ENCODE measurements around the gene SUCLG1.
A peak's percentile ranks its signal among the peaks of the same experiment; 100 is the strongest.
"Not testable (repeated sequence)": the region's sequence is repeated elsewhere in the genome, so short reads cannot be mapped to it uniquely, and the experiment has no call there.

The SUCLG1 gene

DNA sequence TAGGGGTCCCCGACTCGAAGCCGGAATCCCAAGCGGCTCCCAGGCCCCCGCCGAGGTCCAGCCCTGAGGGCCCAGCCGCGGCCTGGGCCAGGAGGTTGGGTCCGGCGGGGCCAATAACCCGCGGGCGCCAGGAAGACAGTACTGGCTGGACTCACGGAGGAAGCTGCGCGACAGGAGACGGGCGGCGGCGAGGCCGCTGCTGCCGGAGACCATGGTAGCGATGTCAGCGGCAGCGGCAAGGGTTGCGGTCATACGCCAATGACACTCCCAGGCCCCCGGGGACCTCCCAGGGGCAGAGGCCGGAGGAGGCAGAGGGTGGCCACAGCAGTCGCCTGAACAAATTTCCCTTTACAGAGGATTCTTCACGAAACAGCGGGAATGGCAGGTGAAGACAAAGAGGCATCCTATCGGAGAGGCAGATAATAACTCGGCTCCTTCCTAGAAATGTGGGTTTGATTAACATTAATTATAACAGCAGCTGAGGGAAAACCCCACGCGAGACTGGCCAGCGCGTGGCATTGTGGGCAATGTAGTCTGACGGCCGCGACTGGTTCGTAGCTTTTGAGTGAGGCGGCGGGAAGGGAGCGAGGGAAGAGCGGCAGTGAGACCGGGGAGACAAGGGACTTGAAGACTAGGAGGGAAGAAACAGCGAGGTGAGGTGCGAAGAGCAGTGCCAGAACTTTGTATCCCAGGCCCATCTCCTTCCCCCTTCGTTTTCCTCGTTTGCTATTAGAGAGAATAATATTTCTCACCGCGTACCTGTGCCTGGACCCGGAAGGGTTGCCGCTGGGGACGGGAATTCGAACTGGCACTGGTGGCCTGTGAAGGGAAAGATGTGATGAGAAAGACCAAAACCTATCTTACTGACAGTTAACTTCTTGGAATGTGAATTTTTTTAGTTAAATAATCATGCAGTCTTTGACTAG is at the start of gene SUCLG1:
SUCLG1 (minus strand) TSS at position 263 of the 926 bp plus-strand sequence; CDS start at position 252, 11 bp downstream.
- peak; percentile 62 for DNase-seq

DNA sequence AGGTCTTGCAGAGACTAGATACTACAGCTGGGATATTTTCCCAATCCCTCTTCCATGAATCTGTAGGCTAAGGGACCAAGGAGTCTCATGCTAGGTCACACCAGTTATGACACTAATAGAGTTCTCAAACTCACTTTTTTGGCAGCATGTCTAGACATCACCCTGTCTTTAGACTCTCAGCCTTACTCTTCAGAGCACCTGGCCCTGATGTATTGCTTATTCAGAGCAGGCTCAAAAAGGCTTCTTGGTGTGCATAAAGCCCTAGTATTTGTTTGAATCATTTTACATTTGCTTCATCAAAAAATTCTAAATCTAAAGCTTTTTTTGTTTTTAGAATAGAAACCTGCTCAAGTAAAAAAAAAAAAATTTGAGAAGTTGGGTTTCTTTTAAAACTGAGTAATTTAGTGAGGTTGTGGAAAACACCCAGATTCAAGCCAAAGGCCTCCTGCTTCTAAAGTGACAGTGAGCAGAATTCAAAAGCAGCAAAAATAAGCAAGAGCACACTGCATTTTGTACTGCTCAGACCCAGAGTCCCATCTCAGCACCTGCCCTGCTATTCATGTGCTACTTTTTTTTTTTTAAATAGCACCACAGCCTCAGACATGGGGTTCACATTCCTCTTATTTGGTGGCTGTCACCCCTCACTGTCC is 39.2 kb upstream of the SUCLG1 start:
- no peak for DNase-seq

DNA sequence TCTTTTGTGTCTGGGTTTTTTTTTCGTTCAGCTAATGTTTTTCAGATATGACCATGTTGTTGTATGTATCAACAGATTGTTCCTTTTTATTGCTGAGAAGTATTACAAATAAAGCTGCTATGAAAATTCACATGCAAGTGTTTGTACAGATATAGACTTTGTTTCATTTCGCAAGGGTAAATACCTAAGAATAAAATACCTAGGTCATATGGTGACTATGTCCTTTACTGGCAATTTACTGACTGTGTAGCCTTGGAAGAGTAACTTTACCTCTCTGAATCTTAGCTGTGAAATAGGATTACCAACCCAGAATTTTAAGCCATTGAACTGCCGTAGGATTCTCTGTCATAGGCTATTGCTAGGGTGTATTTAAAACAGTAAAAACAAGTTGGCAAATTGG is 38.2 kb upstream of the SUCLG1 start:
- no peak for DNase-seq

DNA sequence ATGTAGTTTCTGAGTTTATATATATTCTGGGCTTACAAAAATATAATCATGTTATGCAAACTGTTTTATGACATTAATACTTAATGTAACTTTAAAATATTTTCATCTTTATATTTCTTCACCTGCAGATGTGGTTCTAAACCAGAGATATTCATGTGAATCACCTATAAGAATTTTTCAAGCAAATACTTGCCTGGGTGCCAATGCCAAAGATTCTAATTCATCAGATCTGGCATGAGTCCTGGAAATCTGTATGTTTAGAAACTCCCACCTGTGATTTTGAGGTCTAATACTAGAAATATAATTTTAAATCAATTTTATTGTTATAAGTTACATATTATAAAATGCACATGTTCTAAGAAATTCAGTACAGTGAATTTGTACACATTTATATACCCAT is 37.3 kb upstream of the SUCLG1 start:
- no peak for DNase-seq

DNA sequence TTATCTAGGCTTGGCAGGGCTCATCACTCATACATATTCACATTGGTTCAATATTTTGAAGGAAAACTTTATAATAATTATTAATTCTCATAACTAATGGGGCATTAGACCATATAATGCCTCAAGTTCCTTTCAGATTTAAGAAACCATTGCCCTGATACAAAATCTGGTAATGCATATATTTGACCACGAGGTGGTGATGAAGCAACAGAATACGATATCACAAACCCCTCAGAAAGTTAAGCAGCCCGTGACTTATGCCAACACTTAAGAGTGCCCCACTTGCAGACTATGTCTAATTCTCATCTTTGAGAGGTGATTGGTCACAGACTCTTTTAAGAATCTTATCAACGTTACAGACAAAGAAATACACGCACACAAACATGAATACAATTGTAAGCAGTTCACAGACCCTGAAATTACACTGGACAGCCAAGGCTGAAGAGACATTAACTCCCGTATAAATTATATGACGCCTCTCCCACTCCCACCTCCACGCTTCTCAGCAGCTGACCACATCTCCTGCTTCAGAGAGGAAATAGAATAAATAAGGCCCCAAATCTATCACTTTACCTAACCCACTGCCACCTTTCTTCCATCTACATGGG is 36.6 kb upstream of the SUCLG1 start:
- no peak for DNase-seq

DNA sequence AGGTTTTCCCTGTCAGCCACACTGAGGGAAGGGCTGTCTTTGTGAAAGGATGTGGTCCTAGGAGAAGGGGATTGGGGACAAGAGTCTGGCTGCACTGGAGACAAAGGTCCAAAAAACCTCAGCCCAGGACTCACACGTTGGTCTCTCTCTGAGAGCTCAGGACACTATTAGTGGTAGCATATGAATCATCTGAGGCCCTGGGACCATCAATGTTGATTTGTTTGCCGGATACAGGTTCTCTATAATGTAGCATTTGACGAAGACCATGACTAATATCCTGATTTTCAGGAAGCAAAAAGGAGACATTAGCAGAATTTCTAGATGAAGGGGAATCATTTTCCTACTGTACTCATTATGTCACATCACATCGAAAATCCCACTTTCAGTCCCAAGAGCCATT is 35.0 kb upstream of the SUCLG1 start:
- DNase-seq, result no peak

DNA sequence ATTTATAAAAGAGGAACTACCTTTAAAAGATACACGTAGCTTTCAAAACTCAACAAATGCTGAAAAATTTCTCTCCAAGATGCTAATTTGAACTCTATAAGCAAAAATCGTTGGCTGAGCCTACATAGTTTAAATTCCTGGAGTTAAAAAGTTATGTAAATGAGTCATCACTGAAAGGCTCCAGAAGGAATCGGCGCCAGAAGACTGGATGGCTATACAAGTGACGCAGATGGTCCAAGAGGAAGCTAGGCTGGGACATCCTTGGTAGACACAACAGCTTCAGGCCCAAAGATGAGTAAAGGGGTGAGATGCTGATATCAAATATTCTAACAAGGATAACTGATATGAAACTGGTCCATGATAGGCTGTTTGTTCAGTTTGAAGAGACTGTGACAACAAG is 34.4 kb upstream of the SUCLG1 start:
- DNase-seq, result no peak

DNA sequence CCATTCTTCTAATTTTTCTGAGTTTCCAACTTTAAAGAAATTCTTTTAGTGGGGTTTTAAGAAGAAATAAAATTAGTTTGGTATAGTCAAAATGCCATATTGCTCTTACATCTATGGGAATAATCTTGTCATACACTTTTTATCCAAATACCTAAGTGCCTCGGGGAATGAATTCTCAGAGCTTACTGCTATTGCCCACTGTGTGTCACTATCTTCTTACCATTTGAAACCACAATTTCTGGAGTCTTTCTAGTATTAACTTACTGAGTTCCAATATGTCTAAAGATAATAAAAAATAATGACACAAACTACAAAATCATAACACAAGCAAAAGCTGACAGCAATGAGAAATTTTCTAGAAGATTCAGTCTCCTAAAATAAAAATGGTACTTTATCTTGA is 33.5 kb upstream of the SUCLG1 start:
- DNase-seq, result no peak

DNA sequence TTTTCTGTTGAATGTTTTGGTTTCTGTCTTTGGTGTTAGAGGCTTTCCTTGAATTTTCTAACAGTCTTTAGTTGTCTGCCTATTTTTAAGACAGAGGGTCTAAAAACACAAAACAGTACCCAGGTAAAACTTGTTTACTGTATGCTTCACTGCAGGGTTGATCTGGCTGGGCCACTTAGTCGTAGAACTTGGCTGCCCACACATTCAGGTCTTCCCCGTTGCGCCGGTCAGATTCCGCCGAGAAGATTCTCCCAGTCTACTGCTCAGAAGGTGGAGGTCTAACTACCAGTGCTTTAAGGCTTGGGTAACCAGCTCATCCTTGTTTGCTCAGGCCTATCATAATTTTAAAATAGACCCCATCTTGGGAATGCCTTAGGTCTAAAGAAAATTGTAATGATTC is 32.7 kb upstream of the SUCLG1 start:
- no peak for DNase-seq

DNA sequence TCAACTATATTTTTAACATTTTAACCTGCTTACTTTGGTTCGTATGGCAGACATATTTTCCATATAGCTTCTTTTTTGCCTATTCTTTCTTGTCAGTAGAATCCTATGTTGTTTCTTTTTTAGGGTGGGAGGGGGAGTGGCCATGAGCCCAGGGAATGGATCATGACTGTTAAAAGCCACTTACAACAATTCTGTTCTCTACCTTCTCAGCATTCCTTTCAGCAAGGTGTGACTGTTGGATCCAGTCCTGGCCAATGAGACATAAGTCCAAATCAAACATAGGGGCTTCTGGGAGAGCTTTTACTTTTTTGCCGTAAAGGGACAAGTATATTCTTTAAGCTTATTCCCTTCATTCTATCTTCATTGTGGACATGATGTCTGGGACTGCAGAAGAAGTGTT is 32.2 kb upstream of the SUCLG1 start:
- no peak for DNase-seq

DNA sequence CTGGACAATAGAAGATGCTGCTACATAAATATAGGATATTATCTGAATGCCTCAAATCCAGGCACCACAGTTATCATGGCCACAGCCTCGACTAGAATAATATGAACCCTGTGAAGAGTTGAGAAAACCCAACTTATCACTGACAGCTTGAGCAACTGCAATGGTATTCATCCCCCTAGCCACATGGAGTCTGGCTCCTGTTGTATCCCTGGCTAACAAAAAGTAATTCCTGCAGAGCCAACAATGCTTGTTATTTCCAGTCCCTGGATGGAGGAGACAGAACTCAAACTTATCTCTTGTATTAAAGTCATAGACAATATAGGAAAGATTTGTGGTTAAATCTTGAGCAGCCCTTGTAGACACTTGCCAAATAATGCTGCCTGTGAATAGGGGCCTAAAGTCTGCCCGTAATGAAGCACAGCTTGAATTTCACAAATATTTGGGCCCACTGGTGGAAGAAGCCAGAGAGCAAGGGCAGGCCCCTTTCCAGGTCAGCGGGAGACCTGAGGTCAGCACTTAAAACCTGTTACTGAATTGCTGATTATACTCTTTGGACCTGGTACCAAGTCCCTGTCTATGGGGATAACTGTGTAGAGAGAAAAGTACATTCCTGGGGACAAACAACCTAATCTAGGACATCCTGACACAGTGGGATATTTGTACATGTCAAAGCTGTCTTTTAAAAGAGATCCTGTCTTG is 28.4 kb upstream of the SUCLG1 start:
- no peak for DNase-seq

DNA sequence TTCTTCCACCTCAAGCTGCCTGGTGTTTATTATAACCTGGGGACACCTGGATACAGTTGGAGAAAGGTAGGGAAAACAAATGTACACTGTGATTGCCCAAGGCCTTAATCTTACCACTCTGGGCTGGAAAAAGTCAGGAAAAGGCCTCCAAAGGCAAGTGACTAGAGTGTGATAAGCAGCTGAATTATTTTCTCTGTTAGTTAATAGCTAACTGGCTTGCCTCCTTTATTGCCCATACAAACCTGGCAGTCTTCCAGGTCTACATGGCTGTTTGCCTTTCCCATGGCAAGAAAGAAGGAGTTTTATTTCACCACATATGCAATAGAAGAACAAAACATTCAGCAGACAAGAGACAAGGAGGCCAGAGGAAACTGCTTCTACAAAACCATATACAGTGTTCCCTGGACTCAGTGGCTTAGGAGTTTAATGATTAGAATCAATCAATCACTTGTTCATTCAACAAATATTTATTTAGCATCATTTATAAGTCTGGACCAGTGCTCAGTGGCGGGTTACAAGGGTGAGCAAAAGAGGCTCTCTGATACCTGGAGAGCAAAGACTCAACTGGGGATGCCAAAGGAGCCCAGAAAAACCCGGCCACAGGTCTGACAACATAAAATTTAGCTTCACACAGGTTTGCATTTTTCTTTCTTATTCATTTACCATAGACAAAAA is 27.5 kb upstream of the SUCLG1 start:
- no peak for DNase-seq

DNA sequence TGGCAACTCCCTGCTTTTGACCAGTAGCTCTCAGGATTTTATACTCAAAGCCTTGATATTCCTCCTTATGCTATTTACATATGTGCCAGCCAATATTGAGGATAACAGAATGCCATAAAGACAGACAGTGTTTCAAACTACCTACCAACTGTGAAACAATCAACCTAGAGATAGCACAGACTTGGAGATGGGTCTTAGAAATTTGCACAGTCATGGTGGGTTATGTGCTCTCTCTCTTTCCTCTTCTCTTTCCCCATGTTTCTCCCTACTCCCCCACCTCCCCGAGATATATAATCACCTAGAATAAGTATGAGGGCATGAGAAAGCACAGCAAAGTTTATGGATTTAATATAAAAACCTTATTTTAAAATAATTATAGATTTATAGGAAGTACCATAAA is 24.2 kb upstream of the SUCLG1 start:
- DNase-seq, result no peak

DNA sequence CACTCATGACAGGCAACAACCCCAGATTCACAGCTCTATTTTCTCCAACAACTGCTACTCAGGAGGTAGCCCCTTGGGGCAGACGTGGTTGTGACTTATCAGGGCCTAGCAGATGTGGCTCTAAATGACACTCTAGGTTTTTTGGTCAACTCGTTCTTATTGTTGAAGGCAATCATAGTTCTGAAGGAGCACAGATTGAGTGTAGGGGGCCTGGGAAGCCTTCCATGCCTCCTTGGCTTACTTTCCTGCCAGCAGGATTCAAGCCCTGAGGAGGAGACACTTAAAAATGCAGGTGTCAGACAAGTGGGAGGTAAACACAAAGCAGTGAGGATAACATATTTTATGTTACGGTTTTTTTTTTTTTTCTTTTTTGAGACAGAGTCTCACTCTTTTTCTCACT is 23.5 kb upstream of the SUCLG1 start:
- DNase-seq, result no peak

DNA sequence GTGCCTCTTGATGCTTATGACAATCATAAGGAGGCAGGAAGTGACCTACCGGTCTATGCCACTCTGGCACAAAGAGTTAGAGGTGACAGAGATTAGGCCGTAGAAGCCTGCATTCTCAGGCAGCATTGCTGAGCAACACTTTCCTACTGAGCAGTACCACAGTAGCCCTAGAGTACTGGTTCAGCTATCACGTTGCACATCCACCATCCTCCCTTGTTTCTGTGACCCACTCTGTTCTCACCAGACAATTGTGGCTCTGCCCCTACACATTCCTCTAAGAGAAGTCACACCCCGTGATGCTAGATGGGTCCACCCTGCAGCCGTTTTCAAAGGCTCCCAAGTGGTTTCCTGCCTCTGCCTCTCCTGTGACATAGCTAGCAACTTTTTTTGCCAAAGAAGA is 22.6 kb upstream of the SUCLG1 start:
- DNase-seq, result no peak

DNA sequence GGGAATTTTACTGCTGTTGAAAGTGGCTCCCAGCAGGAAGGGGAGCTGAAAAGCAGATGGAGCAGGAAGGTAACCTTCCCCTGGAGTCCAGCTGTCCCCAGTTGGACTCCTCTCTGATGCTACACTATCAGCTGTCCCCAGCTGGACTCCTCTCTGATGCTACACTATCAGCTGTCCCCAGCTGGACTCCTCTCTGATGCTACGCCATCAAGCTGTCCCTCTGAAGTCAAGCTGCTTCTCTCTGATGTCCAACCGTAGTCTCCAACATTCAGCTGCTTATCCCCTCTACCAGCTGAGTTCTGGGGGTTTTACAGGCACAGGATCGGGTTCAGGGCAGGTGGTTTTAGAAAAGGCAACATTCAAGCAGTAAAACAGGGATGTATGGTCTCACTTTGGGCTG is 19.8 kb upstream of the SUCLG1 start:
- no peak for DNase-seq

DNA sequence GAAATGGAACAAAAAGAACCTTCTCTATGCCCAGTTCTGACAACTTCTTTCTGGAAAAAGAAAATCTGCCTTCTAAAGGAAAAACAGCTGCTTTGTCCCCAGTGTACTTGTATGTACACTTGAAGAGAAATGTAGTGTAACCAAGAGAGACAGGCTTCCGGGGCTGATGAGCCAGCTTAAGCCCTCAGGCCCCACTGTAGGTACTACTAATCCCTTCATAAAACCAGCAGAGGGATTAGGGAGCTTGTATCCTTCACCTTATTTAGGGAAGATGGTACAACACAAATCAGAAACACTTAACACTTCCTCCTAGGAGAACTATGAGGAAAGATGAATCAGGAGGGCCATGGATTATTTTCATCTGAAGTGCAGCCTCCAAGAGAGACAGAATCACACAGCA is 18.8 kb upstream of the SUCLG1 start:
- DNase-seq, result no peak

DNA sequence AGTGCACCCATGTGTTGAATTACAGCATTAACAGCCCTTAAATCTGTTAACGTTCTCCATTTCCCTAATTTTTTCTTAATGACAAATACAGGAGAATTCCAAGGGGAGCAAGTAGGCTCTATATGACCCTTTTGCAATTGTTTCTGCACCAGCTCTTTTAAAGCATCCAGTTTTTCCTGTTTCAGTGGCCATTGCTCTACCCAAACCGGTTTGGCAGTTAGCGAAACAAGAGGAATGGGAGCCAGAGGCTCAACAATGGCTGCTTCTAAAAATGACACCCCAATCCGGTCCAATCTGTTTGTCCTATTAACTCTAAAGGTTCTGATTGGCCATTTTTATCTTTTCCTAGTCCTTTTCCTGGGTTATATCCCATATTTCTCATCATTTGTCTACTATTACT is 15.1 kb upstream of the SUCLG1 start:
- DNase-seq, result no peak

DNA sequence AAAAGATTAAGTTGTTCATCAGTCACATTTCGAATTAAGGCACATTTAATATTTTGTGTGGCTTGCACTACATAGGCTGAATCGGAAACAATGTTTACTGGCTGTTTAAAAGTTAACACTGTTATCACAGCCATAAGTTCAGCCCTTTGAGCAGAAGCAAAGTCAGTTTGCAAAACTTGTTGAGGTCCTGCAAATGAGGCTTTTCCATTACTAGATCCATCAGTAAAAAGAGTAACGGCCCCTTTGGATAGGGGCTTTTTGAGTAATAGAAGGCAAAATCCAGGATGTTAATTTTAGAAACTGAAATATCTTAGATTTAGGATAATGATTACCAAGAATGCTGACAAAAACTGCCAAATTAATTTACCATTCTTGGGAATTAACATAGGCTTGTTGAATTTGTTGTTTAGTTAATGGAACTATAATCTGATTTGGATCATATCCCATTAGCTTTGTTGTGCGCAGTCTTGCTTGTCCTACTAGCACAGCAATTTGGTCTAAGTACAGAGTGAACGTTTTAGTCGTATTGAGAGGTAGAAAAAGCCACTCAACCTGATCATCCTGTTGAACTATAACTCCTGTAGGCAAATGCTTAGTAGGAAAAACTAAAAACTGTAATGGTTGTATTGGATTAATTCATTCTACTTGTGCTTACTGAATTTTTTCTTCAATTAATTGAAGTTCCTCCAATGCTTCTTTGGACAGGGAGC is 13.9 kb upstream of the SUCLG1 start:
- DNase-seq, result no peak

DNA sequence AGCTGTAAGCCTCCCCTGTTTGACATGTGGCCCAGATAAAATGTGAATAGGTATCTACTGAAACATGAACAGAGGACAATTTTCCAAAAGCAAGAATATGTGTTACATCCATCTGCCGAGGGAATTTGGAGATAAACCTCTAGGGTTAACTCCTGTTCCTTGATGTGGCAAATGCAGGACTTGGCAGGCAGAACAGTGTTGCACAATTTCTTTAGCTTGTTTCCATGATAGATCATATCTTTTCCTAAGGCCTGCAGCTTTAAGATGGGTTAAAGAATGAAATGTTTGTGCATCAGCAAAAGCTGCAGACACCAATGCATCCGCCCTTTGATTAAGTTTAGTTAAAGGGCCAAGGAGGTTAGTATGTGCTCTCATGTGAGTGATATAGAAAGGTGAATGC is 13.3 kb upstream of the SUCLG1 start:
- not testable (repeated sequence) for DNase-seq

DNA sequence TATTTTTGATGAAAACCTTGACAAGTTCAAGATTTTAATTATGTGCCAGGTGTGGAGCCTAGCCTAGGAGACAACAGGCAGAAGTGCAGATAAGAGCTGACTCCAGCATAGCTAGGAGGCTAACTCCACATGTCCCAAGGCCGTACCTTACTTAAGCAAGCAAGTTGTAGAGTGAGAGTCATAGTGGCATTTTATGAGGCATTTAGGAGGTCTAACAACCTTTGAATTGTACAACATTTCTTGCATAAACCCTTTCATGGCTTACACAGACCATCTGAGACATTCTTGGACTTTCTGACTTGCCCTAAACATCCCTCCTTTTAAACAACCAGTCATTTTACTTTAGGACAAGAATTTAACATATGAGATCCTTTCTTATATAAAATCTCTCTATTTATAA is 8.3 kb upstream of the SUCLG1 start:
- no peak for DNase-seq

DNA sequence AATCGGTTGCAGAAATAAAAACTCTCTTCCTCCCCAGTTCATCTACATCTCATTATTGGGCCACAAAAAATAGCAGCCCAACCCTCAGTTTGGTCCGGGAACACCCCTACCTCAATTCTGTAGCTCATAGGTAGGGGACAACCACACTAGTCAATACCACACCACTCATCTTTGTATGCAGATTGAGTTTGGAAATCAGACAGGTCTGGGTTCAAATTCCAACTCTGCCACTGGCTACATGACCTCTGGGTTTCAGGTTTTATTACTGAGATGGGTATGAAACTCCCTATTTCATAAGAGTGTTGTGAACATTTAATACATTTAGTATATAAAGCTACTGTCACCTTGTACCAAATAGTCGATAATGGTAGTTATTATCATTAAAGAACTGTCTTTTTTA is 2.2 kb upstream of the SUCLG1 start:
- DNase-seq, result no peak

All from cortex of kidney (tissue), 1 donor.